HG03439 (cell line): Measurements from ENCODE around the gene BRINP3.

Experiments
- ATAC-seq: cut with Tn5 transposase; IDR thresholded peaks from one replicate; pipeline ENCODE4 v1.9.1; 2021; ENCODE audit warnings: mild to moderate bottlenecking, moderate library complexity; ENCODE audit not compliant: unreplicated experiment

The BRINP3 gene

GRCh38 chr1:190193508-190194115, 284.1 kb downstream of the BRINP3 start:
- ATAC-seq = no peak

DNA sequence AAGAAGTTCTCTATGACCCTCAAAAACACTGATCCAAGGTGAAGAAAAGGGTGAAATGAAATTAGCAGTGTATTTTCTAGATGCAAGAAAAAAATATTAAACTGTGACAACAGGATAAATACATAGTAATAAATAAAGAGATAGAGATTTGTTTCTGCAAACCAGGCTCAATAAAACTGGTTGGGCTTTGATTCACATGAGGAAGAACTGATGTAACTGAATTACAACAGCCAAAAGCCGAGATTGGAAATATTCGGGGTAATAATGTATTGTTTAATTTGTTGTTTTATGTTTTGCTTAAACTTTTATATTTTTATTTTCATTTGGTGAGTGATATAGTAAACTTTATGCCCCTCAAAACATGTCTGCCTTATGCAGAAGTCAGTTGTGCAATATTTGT, 285.0 kb downstream of the BRINP3 start:
- no peak for ATAC-seq

GRCh38 chr1:190183588-190183987, 294.1 kb downstream of the BRINP3 start:
- no peak for ATAC-seq

DNA sequence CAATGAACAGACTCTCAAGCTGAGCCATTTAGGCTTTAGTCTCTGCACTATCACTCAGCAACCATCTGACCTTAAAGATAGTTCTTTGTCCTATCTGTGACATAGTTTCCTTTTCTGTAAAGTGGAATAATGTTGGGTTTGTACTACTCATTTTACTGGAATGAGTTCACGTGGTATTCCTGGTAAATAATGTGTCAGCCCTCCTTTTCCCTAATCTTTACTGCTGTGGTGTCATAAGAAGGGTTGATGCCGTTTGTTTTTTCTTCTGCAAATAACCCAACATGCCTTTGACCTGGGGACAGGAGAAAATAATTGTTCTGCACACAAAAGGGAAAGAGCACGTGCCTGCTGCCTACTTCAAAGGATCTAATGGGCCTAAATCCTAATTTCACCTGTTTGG, 297.8 kb downstream of the BRINP3 start:
- no peak for ATAC-seq

DNA sequence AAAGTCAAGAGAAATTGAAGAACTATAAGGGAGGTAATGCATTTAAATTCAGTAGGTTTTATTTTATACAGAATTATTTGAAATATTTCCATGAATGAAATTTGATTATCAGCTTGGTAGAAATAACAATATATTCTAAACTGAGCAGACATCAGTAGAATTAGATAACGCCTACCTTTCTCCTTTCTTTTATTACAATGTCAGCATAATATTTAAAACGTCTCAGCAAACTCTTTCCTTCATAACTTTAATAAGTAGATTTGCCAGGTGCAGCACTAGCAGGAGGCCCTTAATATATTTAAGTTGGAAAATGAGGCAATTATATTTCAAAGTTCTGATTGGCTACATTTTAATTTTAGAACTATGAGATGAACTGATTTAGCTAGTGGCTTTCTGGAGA, 298.8 kb downstream of the BRINP3 start:
- ATAC-seq = no peak

- ATAC-seq = no peak
Observed at GRCh38 chr1:190177555-190177954, 300.1 kb downstream of the BRINP3 start.

- no peak for ATAC-seq
Observed at GRCh38 chr1:190176776-190177175, 300.9 kb downstream of the BRINP3 start.

DNA sequence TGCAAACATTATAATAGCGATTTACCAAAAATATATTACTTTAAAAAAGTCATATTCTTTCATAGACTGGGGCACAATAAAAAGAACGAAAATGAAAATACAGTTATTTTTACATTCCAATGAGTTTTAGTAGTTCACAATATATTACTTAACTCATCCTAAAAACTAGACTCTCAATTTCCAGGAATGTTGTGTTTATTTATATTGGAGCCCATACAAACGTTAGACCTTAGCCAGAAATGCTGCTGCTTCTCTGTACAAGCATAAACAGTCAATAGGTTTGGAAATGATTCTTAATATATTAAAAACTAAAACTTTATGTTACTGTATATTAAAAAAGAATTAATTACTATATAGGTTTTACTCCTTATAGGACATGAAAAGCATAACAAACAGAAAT, 302.3 kb downstream of the BRINP3 start:
- ATAC-seq = no peak

GRCh38 chr1:190172651-190173430, 304.8 kb downstream of the BRINP3 start:
- no peak for ATAC-seq

DNA sequence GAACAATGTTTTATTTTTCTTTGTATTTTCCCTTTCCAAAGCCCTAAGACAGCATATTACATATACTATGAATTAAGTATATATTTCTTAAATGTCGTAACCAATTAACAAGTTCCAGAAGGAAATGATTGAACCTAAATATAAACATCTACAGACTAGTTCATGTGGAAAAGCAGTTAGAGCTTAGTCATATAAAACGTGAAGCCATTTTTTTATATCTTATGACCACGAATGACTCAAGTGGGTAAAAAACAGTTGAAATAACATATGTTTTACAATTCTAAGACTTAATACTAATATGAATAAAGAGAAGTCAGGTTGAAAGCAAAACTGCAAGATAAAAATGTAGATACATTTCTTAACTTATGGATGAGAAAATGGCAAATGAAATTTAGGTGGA, 307.3 kb downstream of the BRINP3 start:
- no peak for ATAC-seq

DNA sequence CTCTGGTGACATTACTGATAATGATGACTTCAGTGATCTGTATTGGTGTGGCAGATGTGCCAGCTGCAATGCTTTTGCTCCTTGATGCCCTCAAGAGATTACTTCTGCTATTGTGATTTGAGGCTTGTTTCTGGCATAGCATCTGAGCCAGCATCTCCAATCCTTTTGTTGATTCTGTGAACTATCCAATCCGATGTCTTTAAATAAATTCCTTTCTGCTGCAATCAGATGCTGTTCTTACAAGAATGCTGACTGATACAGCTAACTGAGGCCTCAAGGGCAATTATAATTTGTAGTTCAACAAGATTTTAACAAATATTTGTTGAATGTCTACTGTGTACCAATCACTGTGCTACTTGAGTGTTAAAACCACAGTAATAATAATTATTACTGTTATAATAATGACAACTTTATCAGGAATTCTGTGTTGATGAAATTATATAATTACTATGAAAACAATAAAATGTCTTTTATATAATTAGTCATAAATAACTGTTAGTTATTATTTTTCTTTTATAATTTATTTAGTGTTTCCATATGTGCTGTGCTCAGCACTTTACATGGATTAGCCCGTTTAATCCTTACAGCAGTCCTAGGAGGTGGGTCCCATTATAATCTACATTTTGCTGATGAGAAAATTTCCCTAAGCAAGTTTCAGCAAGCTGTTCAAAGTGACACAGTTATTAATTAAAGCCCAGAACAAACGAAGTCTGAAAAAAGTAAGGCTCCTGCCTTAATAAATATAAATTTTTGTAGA, 308.2 kb downstream of the BRINP3 start:
- no peak for ATAC-seq

DNA sequence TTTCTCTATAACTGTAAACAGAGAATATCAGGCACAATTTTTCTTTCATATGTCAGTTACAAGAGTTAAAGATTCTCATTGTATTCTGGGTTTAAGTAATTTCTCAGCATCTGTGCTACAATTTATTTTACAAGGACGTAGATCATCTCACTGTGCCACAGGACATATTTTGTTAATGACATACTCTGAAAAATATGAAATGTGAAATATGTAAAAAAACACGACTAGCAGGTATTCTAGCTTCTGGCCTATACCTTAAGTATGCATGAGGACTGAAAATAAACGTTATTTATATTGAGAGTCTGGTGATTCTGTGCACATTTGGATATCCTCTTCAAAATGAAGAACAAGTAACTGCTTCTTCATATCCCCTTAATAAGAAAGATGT, 308.8 kb downstream of the BRINP3 start:
- ATAC-seq = no peak

GRCh38 chr1:190168116-190168892, 309.4 kb downstream of the BRINP3 start:
- ATAC-seq = no peak

DNA sequence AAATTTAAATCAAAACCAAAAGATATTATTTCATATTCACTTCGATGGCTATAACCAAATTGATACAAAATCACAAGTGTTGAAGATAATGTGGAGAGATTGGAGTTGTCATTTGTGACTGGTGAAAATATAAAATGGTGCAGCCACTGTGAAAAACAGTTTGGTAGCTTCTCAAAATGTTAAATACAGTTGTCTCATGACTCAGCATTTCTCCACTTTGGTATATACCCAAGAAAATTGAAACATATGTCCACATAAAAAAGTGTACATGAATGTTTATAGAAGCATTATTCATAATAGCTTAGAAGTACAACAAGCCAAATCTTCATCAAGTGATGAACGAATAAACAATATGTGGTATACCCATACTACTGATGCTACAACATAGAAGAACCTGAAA, 318.5 kb downstream of the BRINP3 start:
- ATAC-seq = no peak

DNA sequence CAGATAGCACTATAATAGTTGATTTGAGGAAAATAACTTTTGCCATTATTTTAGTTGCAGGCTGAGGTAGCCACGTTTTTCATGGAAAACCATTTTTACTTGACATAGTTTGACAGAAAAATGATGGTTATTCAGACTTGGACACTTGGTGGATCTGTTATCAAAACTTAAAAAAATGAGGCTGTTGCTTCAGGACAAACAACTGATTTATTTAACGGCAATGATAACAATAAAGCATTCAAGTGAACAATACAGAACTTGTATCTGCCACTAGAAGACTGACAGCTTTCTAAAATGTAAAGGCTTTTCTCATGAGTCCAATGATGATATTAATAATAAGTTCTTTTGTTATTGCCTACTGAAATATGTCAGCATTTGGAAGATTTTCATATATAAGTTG, 322.9 kb downstream of the BRINP3 start:
- no peak for ATAC-seq

DNA sequence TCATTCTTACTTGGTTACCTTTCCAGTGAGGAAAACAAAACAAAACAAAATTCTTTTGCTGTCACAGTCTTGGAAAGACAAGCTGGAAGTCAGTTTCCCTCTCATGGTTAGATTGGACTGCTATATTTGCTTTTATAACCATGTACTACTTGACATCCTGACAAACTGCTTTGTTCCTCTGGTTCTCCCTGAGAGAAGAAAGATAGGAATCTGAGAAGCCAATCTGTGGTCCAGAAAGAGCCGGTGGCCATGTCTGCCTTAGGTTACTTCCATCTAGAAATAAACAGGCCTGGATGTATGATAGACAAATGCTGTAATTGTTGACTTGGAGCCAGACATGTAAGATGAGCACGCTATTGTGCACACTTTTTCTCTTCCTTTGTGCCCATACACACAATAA, 330.0 kb downstream of the BRINP3 start:
- no peak for ATAC-seq

- ATAC-seq = no peak
Observed at GRCh38 chr1:190144650-190145049, 333.0 kb downstream of the BRINP3 start.

DNA sequence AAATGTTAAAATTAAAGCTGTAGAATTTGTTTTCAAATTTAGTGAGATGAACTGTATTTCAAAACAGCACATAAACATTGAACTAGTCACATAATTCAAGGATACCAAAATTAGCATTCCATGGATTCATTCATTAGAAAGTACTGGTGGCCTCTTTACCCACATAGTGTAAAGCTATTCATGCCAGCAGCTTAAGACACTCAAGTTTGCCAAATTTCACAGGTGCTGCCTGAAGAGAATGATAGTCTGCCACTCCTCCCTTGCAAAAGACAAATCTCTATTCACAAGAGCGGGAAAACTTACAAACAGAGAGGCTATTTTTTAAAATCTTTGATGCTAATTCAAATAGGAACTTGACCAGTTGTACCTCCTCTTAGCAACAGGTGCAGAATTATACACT, 337.0 kb downstream of the BRINP3 start:
- ATAC-seq = no peak

- ATAC-seq = no peak
Observed at GRCh38 chr1:190138702-190139101, 339.0 kb downstream of the BRINP3 start.

GRCh38 chr1:190138266-190138665, 339.4 kb downstream of the BRINP3 start:
- no peak for ATAC-seq

DNA sequence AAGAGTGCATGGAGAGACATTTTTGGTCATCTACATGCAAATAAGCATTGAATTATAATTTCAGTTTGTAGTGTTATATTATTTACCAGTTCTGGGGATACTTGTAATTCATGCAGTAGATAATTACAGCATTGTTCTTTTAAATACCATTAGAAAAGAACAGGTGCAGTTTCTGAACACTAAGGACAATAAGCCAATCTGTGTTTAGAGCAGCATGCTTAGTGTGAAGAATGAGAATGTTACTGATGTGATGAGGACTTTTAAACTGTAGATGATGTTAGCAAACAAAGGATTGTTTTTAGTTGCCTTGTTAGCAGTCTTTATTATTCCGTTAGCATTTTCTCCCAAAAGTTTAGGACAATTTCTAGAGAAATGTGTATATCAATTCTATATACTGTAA, 348.3 kb downstream of the BRINP3 start:
- no peak for ATAC-seq
